GM10266 (cell line): ENCODE measurements around the gene TP53INP2.

Experiments
- DNase-seq: peaks from one replicate; pipeline ENCODE4 v3.0.0; 2012; ENCODE audit errors: extremely low spot score
- TF ChIP-seq, protein P1 (sequence below): IDR thresholded peaks from 2 replicates; pipeline ENCODE4 v1.5.1; 2012; ENCODE audit warnings: mild to moderate bottlenecking, low read depth; ENCODE audit not compliant: control insufficient read depth, insufficient read depth; ENCODE audit errors: missing control alignments

The TP53INP2 gene

DNA sequence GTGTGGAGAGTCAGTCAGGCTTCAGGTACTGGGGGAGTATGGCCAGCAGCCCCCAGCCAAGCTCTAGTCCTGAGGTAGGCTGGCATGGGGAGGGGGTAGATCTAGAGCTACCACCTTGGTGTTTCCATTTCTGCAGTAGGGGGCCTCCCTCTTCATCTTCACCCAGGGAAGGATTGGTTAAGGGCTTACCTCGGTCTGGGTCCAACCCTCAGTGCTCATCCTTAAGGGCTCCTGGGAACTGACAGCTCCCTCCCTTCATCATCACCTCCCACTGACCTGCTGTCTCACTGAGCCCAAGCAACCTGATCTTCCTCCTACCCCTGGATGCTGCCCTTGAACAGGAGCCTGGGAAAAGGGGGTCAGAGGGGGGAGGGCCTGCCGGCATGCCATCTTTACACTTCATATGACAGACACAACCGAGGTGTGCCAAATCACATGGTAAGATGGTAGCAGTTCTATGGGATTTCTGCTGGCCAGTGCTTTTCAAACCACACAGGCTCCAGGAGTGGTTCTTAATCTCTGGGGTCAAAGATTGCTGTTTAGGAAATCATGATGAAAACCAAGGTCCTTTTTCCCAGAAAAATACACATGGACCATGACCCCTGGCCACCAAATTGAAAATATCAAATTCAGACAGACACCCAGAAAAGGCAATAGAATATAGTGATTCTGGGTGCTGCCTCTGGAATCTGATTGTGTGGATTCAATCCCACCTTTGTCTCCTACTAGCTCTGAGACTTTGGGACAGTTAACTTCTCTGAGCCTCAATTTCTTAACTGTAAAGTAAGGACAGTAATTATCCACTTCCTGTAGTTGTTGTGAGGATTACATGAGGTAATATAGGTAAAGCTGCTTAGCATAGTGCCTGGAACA lies 3.0 kb downstream of the TP53INP2 start:
- no peak for DNase-seq
- TF ChIP-seq, protein P1, sequence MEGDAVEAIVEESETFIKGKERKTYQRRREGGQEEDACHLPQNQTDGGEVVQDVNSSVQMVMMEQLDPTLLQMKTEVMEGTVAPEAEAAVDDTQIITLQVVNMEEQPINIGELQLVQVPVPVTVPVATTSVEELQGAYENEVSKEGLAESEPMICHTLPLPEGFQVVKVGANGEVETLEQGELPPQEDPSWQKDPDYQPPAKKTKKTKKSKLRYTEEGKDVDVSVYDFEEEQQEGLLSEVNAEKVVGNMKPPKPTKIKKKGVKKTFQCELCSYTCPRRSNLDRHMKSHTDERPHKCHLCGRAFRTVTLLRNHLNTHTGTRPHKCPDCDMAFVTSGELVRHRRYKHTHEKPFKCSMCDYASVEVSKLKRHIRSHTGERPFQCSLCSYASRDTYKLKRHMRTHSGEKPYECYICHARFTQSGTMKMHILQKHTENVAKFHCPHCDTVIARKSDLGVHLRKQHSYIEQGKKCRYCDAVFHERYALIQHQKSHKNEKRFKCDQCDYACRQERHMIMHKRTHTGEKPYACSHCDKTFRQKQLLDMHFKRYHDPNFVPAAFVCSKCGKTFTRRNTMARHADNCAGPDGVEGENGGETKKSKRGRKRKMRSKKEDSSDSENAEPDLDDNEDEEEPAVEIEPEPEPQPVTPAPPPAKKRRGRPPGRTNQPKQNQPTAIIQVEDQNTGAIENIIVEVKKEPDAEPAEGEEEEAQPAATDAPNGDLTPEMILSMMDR: no peak

DNA sequence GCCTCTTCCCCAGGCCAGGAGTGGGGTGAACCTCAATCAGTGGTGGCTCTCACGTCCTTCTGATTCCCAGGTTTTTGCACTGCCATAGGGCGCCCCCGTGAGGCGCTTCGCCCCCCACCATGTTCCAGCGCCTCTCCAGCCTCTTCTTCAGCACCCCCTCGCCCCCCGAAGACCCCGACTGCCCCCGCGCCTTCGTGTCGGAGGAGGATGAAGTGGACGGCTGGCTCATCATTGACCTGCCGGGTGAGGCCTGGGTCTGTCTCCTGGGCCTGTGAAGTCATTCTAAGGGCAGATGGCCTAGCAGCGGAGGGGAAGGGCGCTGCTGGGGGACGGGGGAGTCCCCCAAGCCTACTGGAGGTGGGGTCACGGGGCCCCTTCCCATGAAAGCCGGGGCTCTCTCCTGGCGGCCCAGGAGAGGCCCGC lies 4.5 kb downstream of the TP53INP2 start:
- TF ChIP-seq, protein P1: peak; percentile 64
- DNase-seq: peak; percentile 79

DNA sequence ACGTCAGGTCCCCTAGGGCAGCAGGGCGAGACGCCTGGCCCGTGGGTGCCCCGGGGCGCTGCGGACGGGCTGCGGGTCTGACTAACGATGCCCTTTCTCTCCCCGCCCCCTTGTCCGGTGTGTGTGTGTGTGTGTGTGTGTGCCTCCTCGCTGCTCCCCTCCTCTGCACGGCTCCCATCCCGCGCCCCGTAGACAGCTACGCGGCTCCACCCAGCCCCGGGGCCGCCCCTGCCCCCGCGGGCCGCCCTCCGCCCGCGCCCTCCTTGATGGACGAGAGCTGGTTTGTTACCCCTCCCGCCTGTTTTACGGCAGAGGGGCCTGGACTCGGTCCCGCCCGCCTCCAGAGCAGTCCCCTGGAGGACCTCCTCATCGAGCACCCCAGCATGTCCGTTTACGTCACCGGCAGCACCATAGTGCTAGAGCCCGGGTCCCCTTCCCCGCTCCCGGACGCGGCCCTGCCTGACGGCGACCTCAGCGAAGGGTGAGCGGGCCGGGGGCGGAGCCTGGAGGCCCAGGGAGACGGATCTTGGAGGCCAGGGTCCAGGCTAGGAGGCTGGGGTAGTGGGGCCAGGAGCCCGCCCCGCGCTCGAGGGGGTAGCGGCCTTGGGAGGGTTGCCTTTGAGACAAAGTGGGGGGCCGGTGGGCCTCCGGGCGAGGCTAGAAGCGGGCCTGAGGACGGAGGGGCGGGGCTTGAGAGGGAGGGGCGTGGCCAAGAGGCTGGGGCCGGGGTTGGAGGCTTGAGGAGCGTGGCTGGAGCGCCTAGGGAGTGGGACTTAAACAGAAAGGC lies 5.1 kb downstream of the TP53INP2 start:
- DNase-seq: peak; percentile 94
- TF ChIP-seq, protein P1: no peak

DNA sequence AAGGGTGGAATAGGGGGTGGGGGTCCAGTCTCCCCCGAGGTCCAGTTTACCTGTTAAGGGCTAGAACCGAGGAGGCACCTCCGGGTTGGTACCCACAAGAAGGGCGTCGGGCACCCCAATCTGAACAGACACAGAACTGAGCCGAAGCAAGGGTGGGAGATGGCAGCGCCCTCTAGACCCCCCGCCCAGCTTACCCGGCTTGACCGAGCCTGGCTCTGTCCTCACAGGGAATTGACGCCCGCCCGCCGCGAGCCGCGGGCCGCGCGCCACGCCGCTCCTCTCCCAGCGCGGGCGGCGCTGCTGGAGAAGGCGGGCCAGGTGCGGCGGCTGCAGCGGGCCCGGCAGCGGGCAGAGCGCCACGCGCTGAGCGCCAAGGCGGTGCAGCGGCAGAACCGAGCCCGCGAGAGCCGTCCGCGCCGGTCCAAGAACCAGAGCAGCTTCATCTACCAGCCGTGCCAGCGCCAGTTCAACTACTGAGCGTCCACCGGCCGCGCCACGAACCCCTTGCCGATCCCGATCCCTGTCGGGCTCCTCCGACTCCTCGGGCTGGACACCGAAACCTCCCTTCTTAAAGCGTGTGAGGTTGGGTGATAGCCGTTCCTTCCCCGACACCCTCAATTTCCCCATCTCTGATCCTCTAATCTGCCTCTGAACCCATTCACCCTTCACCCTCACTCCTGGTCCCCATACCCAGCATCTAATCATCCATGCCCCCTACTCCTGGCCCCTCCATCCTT lies 5.9 kb downstream of the TP53INP2 start:
- DNase-seq: peak; percentile 74
- TF ChIP-seq, protein P1: peak; percentile 40

DNA sequence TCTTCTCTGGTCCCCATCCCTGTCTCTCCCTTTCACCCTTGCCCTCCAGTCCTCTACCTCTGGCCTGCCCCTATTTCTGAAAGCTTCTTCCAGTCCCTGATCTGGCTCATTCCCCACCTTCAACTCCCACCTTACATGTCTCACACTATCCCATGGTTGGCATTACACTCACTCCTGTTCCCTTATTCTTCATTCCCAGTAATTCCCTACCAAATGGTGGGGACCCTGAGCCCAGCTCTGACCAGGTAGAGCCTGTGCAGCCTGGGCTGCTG lies 6.4 kb downstream of the TP53INP2 start:
- no peak for DNase-seq
- TF ChIP-seq, protein P1: no peak

DNA sequence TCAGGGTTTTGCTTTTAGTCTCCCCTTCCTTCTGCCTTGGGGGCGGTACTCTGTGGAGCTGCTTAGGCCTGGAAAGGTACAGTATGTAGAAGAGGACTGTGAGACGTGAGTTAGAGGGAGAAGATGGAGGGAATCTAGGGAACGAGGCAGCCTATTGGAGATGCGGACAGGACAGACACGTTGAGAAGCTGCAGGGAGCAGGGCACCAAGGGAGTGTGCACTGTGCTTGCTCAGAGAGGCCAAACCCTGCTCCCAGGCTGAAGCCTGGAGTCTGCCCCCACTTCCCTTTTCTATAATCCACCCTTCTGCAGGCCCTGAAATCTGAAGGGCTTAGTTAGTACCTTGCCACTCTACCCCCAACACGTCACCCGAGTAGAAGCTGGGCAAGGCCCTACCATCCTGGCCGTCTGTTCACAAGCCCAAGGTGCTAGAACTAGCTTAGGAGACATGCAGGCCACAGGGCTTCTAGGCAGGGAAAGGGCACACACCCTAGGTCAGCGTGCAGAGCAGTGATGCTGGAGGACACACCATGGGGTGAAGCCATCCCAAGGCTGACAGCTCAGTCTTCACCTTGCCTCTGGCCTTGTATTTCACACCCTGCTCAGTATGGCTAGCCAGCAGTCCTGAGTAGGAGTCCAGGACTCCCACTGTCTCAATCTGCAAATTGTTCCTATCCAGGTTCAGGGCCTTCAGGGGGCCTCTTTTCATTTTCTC lies 6.9 kb downstream of the TP53INP2 start:
- TF ChIP-seq, protein P1: no peak
- no peak for DNase-seq
